GM12864 (cell line): Measurements from ENCODE around the gene GNA15.

Experiments used
- DNase-seq: peaks from one replicate; pipeline ENCODE4 v3.0.0-alpha.2; 2011; ENCODE audit warnings: low read depth
- H3K4me3 ChIP-seq: 2 replicates; pipeline ENCODE4 v1.5.1; 2011; ENCODE audit warnings: mild to moderate bottlenecking, low read depth, low read length, control low read depth
- CTCF ChIP-seq: IDR thresholded peaks from 2 replicates; pipeline ENCODE4 v1.5.1; 2011; ENCODE audit warnings: low read depth, mild to moderate bottlenecking, moderate library complexity, low read length, control low read depth, inconsistent platforms; ENCODE audit errors: missing control alignments

Gene GNA15

GRCh38 chr19:3100747-3101730 lies 34.8 kb upstream of the GNA15 start:
- no peak for DNase-seq
- no peak overlapping the region for H3K4me3 ChIP-seq
- TF ChIP-seq CTCF, result no peak

DNA sequence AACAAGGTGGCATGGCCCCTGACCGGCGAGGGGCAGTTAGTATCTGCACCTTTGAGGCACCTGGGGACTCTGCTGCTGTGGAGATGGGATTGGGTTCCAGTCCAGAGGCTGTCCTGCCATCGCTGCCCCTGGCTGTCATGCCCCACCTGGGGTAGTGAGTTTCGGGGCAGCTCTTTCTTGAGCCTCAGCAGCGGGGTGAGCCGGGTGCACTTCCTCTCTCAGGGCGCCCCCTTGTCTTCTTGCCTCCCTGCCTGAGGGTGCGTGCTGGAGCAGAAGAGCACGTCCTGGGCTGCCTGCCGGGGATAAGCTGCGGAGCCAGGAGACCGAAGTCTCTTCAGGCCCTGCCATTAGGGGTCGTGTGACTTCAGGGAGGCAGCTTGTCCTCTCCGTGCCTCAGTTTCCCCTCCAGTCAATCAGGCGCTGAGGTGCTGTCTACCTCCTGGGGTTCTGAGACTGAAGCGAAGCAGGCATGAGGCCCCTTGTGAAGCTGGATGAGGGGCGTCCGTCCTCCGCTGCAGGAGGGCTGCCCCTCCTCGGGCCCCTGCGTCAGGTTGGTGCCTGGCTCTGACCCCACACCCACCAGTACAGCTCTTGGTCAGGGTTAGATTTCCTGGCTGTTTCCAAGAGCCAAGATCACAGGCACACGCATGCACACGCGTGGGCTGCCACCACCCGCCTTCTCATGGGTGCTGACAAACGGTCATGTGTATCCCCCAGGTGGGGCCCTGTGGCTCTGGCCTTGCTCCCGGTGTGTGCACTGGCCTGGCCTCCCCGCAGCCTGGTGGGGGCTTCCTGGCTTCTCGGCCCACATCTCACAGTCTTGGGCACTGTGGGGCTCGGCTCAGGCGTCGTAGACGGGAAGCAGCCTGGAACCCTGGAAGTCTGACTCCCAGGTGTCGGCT lies 33.3 kb upstream of the GNA15 start:
- DNase-seq, result no peak
- H3K4me3 ChIP-seq, result no peak overlapping the region
- no peak for TF ChIP-seq CTCF

- no peak for DNase-seq
- TF ChIP-seq CTCF, result no peak
- H3K4me3 ChIP-seq, result no peak overlapping the region
Observed at GRCh38 chr19:3104708-3104983, 31.2 kb upstream of the GNA15 start.

- no peak overlapping the region for H3K4me3 ChIP-seq
- TF ChIP-seq CTCF, result no peak
- no peak for DNase-seq
Observed at GRCh38 chr19:3105641-3106508, 30.0 kb upstream of the GNA15 start.

- H3K4me3 ChIP-seq, result no peak overlapping the region
- DNase-seq, result no peak
- no peak for TF ChIP-seq CTCF
Observed at GRCh38 chr19:3106509-3107141, 29.2 kb upstream of the GNA15 start.

GRCh38 chr19:3107658-3108057 lies 28.2 kb upstream of the GNA15 start:
- H3K4me3 ChIP-seq, result no peak overlapping the region
- TF ChIP-seq CTCF, result no peak
- DNase-seq, result no peak
